Neuronal stem cell (in vitro differentiated cells): ENCODE results near the gene LEPR.

ENCODE experiments used
- DNase-seq: peaks from one replicate; pipeline ENCODE4 v3.0.0-alpha.2; 2013; ENCODE audit warnings: low spot score
- H2AFZ ChIP-seq: one replicate; pipeline ENCODE4 v1.6.1; 2013; ENCODE audit warnings: mild to moderate bottlenecking, low read length, inconsistent platforms
- H2AK5ac ChIP-seq: 2 replicates; pipeline ENCODE4 v1.6.1; 2013; ENCODE audit warnings: low read depth, mild to moderate bottlenecking, inconsistent platforms, low read length, moderate library complexity, mixed read lengths
- H2BK120ac ChIP-seq: 2 replicates; pipeline ENCODE4 v1.6.1; 2013; ENCODE audit warnings: low read depth, mild to moderate bottlenecking, inconsistent platforms, low read length, moderate library complexity, mixed read lengths
- H2BK12ac ChIP-seq: one replicate; pipeline ENCODE4 v1.6.1; 2013; ENCODE audit warnings: low read length, inconsistent platforms
- H2BK15ac ChIP-seq: 2 replicates; pipeline ENCODE4 v1.6.1; 2013; ENCODE audit warnings: mild to moderate bottlenecking, low read length, inconsistent platforms, mixed read lengths
- H2BK5ac ChIP-seq: one replicate; pipeline ENCODE4 v1.6.1; 2013; ENCODE audit warnings: inconsistent platforms, mild to moderate bottlenecking, low read length, moderate library complexity
- H3K14ac ChIP-seq: one replicate; pipeline ENCODE4 v1.6.1; 2013; ENCODE audit warnings: low read length, inconsistent platforms
- H3K18ac ChIP-seq: 2 replicates; pipeline ENCODE4 v1.6.1; 2013; ENCODE audit warnings: low read length, inconsistent platforms
- H3K23ac ChIP-seq: 2 replicates; pipeline ENCODE4 v1.6.1; 2013; ENCODE audit warnings: low read depth, mild to moderate bottlenecking, mixed read lengths, low read length, inconsistent platforms; ENCODE audit not compliant: poor library complexity
- H3K27ac ChIP-seq: replicated peaks from 3 replicates; pipeline ENCODE4 v1.5.1; 2013; ENCODE audit warnings: low read length, inconsistent platforms
- H3K27me3 ChIP-seq, 3 experiments: 2 replicates each; pipeline ENCODE4 v1.6.1; 2013; ENCODE audit warnings: low read length in 3 of 3, mild to moderate bottlenecking in 2 of 3, inconsistent platforms in 1 of 3, low read depth in 1 of 3, mixed read lengths in 1 of 3, moderate library complexity in 1 of 3; ENCODE audit not compliant: control insufficient read depth in 3 of 3, insufficient read depth in 3 of 3
- H3K36me3 ChIP-seq, 2 donors: replicated peaks in 1 of 2; 2 replicates each; pipeline ENCODE4 v1.6.1; 2013; ENCODE audit warnings: low read length in 2 of 2; ENCODE audit not compliant: control insufficient read depth in 2 of 2, insufficient read depth in 2 of 2
- H3K4ac ChIP-seq: 2 replicates; pipeline ENCODE4 v1.6.1; 2013; ENCODE audit warnings: inconsistent platforms, mild to moderate bottlenecking, low read length, moderate library complexity
- H3K4me1 ChIP-seq, 2 donors: 1 replicate in 1 of 2; 2 replicates in 1 of 2; pipeline ENCODE4 v1.6.1; 2013; ENCODE audit warnings: low read length in 2 of 2, low read depth in 1 of 2; ENCODE audit not compliant: control insufficient read depth in 2 of 2, insufficient read depth in 1 of 2
- H3K4me2 ChIP-seq: one replicate; pipeline ENCODE4 v1.6.1; 2013; ENCODE audit warnings: mild to moderate bottlenecking, low read length, inconsistent platforms; ENCODE audit not compliant: insufficient read depth, poor library complexity, severe bottlenecking
- H3K4me3 ChIP-seq, 2 donors: 2 replicates each; pipeline ENCODE4 v1.5.1; 2013; ENCODE audit warnings: low read length in 2 of 2, mild to moderate bottlenecking in 2 of 2, inconsistent platforms in 1 of 2, moderate library complexity in 1 of 2
- H3K79me1 ChIP-seq: one replicate; pipeline ENCODE4 v1.6.1; 2013; ENCODE audit warnings: low read depth, mild to moderate bottlenecking, inconsistent platforms, low read length, moderate library complexity
- H3K9ac ChIP-seq: one replicate; pipeline ENCODE4 v1.6.1; 2013; ENCODE audit warnings: mild to moderate bottlenecking, low read depth, low read length, inconsistent platforms; ENCODE audit not compliant: poor library complexity
- H3K9me3 ChIP-seq, 2 donors: replicated peaks in 1 of 2; 2 replicates each; pipeline versions ENCODE3 to v1.6.1; 2013; ENCODE audit warnings: low read length in 2 of 2, mild to moderate bottlenecking in 2 of 2, inconsistent platforms in 1 of 2, low read depth in 1 of 2, mixed read lengths in 1 of 2, moderate library complexity in 1 of 2; ENCODE audit not compliant: control insufficient read depth in 2 of 2, insufficient read depth in 1 of 2
- H4K8ac ChIP-seq: one replicate; pipeline ENCODE4 v1.6.1; 2013; ENCODE audit warnings: low read depth, mild to moderate bottlenecking, inconsistent platforms, low read length, moderate library complexity
- H4K91ac ChIP-seq: one replicate; pipeline ENCODE4 v1.6.1; 2013; ENCODE audit warnings: low read length, low read depth, mild to moderate bottlenecking, inconsistent platforms; ENCODE audit not compliant: poor library complexity
- WGBS, 2 donors: extraction: QIAGEN DNeasy Blood & Tissue Kit; methylation state at CpG; one replicate each; pipeline ENCODE4 v1.1.7; 2013; ENCODE audit warnings: missing lambda C conversion rate in 2 of 2, mixed read lengths in 1 of 2; ENCODE audit not compliant: insufficient read length in 2 of 2, insufficient replicate concordance in 1 of 2; ENCODE audit errors: extremely low coverage in 2 of 2; 5-methylcytosine and 5-hydroxymethylcytosine counted together

LEPR gene

GRCh38 chr1:65434760-65435159, 14.3 kb downstream of the LEPR start:
- Histone ChIP-seq H4K8ac (no peak overlapping the region), H3K27ac (no peak overlapping the region), H3K4me1 (peaks cover 0 to 14% of the 10 kb centered on the region in 2 donors), H3K4me2 (no peak overlapping the region), H2BK15ac (no peak overlapping the region), H2AFZ (no peak overlapping the region), H2AK5ac (no peak overlapping the region), H3K27me3 (no peaks in the 10 kb centered on the region), H3K18ac (no peak overlapping the region), H3K9me3 (no peaks in the 10 kb centered on the region), H2BK12ac (no peak overlapping the region), H3K79me1 (no peaks in the 10 kb centered on the region), H2BK5ac (no peak overlapping the region), H3K36me3 (peaks cover 0 to 46% of the 10 kb centered on the region in 2 donors), H3K23ac (no peak overlapping the region), H2BK120ac (no peak overlapping the region), H3K14ac (no peak overlapping the region), H4K91ac (no peak overlapping the region), H3K9ac (no peak overlapping the region), H3K4ac (no peak overlapping the region), H3K4me3 (no peak overlapping the region)
- no peak for DNase-seq
- no CpG with 5 or more reads among the region's 3 CpGs for WGBS, 2 donors

DNA sequence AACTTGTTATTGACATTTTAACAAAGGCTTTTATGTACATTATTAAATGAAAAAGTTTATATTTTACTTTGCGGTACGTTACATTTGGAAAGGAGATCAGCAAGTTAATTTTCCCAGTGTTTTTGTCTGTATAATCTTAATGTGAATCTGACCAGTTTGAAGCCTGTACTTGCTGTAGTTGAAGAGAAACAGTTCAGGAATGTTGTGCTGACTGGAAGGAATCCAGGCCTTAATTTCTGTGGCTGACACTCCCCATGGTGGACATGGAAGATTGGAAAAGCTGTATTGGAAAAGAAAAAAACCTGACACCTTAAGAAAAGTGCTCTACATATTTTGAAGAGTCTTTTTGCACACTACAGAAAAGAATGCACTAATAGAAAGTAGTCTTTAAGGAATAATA, 15.5 kb downstream of the LEPR start:
- Histone ChIP-seq H3K4ac (no peak overlapping the region), H3K79me1 (no peaks in the 10 kb centered on the region), H3K18ac (no peak overlapping the region), H2BK12ac (no peak overlapping the region), H3K4me2 (no peak overlapping the region), H3K27ac (no peak overlapping the region), H4K91ac (no peak overlapping the region), H2AK5ac (no peak overlapping the region), H2BK120ac (no peak overlapping the region), H3K9me3 (no peaks in the 10 kb centered on the region), H2BK5ac (no peak overlapping the region), H3K23ac (no peak overlapping the region), H2AFZ (no peak overlapping the region), H2BK15ac (no peak overlapping the region), H3K4me3 (no peak overlapping the region), H4K8ac (no peak overlapping the region), H3K14ac (no peak overlapping the region), H3K27me3 (no peaks in the 10 kb centered on the region), H3K36me3 (peaks cover 0 to 34% of the 10 kb centered on the region in 2 donors), H3K9ac (no peak overlapping the region), H3K4me1 (peaks cover 0 to 8% of the 10 kb centered on the region in 2 donors)
- WGBS, 2 donors = no CpG with 5 or more reads among the region's 2 CpGs
- no peak for DNase-seq

- Histone ChIP-seq H3K4me3 (no peak overlapping the region), H3K4me1 (peaks cover 0 to 3% of the 10 kb centered on the region in 2 donors), H2BK15ac (no peak overlapping the region), H3K27ac (no peak overlapping the region), H3K4ac (no peak overlapping the region), H3K23ac (no peak overlapping the region), H2BK12ac (no peak overlapping the region), H3K18ac (no peak overlapping the region), H3K14ac (no peak overlapping the region), H3K79me1 (no peaks in the 10 kb centered on the region), H3K9me3 (no peaks in the 10 kb centered on the region), H4K8ac (no peak overlapping the region), H2AK5ac (no peak overlapping the region), H3K27me3 (no peaks in the 10 kb centered on the region), H2AFZ (no peak overlapping the region), H3K4me2 (no peak overlapping the region), H2BK5ac (no peak overlapping the region), H2BK120ac (no peak overlapping the region), H3K9ac (no peak overlapping the region), H3K36me3 (peaks cover 0 to 20% of the 10 kb centered on the region in 2 donors), H4K91ac (no peak overlapping the region)
- DNase-seq = no peak
- WGBS, 2 donors = 100% methylated on average over 2 of the region's 7 CpGs
These were observed 17.1 kb downstream of the LEPR start for GRCh38 chr1:65437616-65438015.

DNA sequence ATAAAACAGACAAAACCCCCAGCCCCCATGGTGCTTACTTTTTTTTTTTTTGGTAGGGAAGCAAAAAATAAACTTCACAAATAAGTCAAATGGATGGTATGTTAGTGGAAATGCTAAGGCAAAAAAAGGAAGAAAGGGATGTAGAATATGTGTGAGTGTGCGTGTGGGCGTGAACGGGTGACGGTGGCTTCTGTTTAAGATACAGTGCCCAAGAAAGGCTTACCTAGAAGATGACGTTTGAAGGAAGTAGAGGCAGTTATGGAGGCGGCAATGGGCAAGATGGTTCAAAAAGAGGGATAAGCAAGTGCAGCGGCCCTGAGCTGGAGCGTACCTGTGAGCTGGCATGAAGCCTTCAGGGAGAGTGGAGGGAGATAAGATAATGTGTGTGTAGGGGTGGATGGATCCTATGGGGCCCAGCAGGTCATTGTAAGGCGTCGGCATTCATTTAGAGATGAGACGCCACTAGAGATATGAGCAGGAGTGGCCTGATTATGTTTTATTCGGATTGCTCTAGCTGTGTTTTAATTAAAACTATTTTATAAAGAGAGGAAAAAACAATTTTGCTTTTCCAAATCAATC, 19.9 kb downstream of the LEPR start:
- Histone ChIP-seq H2BK12ac (no peak overlapping the region), H3K9ac (no peak overlapping the region), H3K9me3 (no peaks in the 10 kb centered on the region), H3K4me3 (no peak overlapping the region), H2BK120ac (no peak overlapping the region), H3K4ac (no peak overlapping the region), H3K36me3 (peaks cover 0 to 3% of the 10 kb centered on the region in 2 donors), H2BK15ac (no peak overlapping the region), H3K23ac (no peak overlapping the region), H3K18ac (no peak overlapping the region), H2AFZ (no peak overlapping the region), H3K14ac (no peak overlapping the region), H4K8ac (no peak overlapping the region), H3K27me3 (no peaks in the 10 kb centered on the region), H3K4me1 (no peaks in the 10 kb centered on the region), H3K79me1 (no peaks in the 10 kb centered on the region), H3K4me2 (no peak overlapping the region), H2AK5ac (no peak overlapping the region), H4K91ac (no peak overlapping the region), H2BK5ac (no peak overlapping the region), H3K27ac (no peak overlapping the region)
- 100% methylated on average over 3 of the region's 12 CpGs; no CpG with 5 or more reads in 1 of the 2 donors for WGBS, 2 donors
- DNase-seq = no peak
